ENCODE measurements around the gene AARS1. TPM values are rescaled to one million over a fixed set of nuclear protein-coding genes. Genes with fewer than 3 reads are reported as not detected.

The AARS1 gene
- total RNA-seq (100 to 1,000 TPM in 1 of 2 donors, 10 to 100 TPM in 1; 54.1 to 121 TPM), polyA plus RNA-seq (10 to 100 TPM; 53.7 to 73.9 TPM)

DNA sequence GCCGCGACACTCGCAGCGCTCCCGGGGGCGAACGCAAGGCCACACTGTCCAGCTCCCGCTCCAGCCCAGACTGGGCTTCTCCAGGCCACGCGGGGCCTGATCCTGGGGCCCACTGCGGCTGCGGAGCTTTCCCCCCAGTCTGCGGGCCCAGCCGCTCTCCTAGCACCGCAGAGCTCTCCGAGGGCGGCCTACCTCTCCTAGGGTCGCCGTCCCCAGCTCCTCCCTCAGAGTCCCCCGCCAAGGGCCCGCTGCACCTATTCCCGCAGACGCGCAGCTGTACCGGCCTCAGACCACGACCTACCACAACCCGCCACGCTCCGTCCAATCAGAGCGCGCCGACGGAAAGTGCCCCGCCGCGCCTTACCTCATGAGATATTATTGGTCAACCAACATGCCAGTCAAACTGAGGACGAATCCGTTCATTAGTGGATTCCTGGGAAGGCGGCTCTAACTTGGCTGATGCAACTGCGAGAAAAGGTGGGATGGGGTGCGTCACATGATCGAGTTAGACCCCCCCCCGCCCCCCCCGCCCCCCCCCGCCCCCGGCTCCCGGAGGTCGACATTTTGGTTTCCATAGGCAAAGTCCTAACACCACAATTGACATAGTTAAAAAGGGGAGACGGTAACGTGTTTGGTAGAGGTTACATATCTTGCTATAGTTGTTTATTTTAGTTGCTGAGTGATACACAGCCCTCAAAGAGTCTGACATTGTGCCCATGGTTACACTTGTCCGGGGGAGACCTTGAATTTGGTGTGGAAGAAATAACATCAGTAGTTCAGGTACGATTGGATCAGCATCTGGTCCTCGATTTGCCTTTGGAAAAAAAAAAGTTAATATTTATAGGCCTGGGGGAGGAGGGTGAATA is at the start of gene AARS1:
Gene AARS1, minus strand, starts transcription at position 278 of the 866 bp plus-strand sequence. CDS start 6,743 bp downstream, outside the sequence.
- Histone ChIP-seq H3K4me1 (ENCODE audit: control insufficient read depth in 4 of 4, insufficient read depth in 4 of 4, low read length in 3 of 4) (peaks cover 0 to 6% (median 2%) of the 10 kb centered on the region in 4 donors), H3K36me3 (ENCODE audit: control insufficient read depth in 4 of 4, insufficient read depth in 3 of 4, low read depth in 1 of 4, low read length in 3 of 4) (peaks cover 0 to 3% (median 2%) of the 10 kb centered on the region in 4 donors), H3K27me3 (ENCODE audit: control insufficient read depth in 4 of 4, insufficient read depth in 4 of 4, low read length in 3 of 4) (no peaks in the 10 kb centered on the region), H3K9ac (ENCODE audit: low read depth in 1 of 2, low read length in 2 of 2) (peak within 1 kb of the TSS; percentile 63 to 79), H3K9me3 (ENCODE audit: control insufficient read depth in 4 of 4, low read length in 3 of 4) (no peaks in the 10 kb centered on the region), H3K27ac (ENCODE audit: low read depth in 1 of 2, low read length in 2 of 2) (peak within 1 kb of the TSS; percentile 83 to 89), H3K4me3 (ENCODE audit: low read depth in 1 of 3, low read length in 3 of 3) (peak within 1 kb of the TSS; percentile 67 to 91 (median 79))
- peak; percentile 94 for DNase-seq (ENCODE audit: low spot score)
- TF ChIP-seq, protein P1, sequence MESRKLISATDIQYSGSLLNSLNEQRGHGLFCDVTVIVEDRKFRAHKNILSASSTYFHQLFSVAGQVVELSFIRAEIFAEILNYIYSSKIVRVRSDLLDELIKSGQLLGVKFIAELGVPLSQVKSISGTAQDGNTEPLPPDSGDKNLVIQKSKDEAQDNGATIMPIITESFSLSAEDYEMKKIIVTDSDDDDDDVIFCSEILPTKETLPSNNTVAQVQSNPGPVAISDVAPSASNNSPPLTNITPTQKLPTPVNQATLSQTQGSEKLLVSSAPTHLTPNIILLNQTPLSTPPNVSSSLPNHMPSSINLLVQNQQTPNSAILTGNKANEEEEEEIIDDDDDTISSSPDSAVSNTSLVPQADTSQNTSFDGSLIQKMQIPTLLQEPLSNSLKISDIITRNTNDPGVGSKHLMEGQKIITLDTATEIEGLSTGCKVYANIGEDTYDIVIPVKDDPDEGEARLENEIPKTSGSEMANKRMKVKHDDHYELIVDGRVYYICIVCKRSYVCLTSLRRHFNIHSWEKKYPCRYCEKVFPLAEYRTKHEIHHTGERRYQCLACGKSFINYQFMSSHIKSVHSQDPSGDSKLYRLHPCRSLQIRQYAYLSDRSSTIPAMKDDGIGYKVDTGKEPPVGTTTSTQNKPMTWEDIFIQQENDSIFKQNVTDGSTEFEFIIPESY (IDR thresholded peaks at IDR 0.05): peak; percentile 23
- TF ChIP-seq YY1 (IDR thresholded peaks at IDR 0.05) (peak; percentile 55), SP1 (IDR thresholded peaks at IDR 0.05) (peak; percentile 97), FOXA1 (IDR thresholded peaks at IDR 0.05) (no peak), HNF4A (conservative IDR thresholded peaks at IDR 0.05) (no peak), NR2F2 (IDR thresholded peaks at IDR 0.05) (no peak), MAX (IDR thresholded peaks at IDR 0.05) (peak; percentile 41), GABPA (IDR thresholded peaks at IDR 0.05 in 1 of 2, conservative IDR thresholded peaks at IDR 0.05 in 1 of 2) (no peak), TAF1 (conservative IDR thresholded peaks at IDR 0.05) (peak; percentile 62), HNF4G (IDR thresholded peaks at IDR 0.05) (no peak), RXRA (IDR thresholded peaks at IDR 0.05) (peak; percentile 48 to 49), RAD21 (IDR thresholded peaks at IDR 0.05) (no peak), JUND (IDR thresholded peaks at IDR 0.05) (no peak), EGR1 (IDR thresholded peaks at IDR 0.05; ENCODE audit: low read depth in 2 of 2) (no peak)
- TF ChIP-seq, protein P2, sequence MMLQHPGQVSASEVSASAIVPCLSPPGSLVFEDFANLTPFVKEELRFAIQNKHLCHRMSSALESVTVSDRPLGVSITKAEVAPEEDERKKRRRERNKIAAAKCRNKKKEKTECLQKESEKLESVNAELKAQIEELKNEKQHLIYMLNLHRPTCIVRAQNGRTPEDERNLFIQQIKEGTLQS (IDR thresholded peaks at IDR 0.05): peak; percentile 64
- TF ChIP-seq, protein P3, sequence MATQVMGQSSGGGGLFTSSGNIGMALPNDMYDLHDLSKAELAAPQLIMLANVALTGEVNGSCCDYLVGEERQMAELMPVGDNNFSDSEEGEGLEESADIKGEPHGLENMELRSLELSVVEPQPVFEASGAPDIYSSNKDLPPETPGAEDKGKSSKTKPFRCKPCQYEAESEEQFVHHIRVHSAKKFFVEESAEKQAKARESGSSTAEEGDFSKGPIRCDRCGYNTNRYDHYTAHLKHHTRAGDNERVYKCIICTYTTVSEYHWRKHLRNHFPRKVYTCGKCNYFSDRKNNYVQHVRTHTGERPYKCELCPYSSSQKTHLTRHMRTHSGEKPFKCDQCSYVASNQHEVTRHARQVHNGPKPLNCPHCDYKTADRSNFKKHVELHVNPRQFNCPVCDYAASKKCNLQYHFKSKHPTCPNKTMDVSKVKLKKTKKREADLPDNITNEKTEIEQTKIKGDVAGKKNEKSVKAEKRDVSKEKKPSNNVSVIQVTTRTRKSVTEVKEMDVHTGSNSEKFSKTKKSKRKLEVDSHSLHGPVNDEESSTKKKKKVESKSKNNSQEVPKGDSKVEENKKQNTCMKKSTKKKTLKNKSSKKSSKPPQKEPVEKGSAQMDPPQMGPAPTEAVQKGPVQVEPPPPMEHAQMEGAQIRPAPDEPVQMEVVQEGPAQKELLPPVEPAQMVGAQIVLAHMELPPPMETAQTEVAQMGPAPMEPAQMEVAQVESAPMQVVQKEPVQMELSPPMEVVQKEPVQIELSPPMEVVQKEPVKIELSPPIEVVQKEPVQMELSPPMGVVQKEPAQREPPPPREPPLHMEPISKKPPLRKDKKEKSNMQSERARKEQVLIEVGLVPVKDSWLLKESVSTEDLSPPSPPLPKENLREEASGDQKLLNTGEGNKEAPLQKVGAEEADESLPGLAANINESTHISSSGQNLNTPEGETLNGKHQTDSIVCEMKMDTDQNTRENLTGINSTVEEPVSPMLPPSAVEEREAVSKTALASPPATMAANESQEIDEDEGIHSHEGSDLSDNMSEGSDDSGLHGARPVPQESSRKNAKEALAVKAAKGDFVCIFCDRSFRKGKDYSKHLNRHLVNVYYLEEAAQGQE (IDR thresholded peaks at IDR 0.05): peak; percentile 83
- WGBS: 2% methylated on average over 53 of the region's 53 CpGs

- Histone ChIP-seq H3K27ac (ENCODE audit: low read depth in 1 of 2, low read length in 2 of 2) (no peak overlapping the region), H3K9me3 (ENCODE audit: control insufficient read depth in 4 of 4, low read length in 3 of 4) (no peaks in the 10 kb centered on the region), H3K36me3 (ENCODE audit: control insufficient read depth in 4 of 4, insufficient read depth in 3 of 4, low read depth in 1 of 4, low read length in 3 of 4) (peaks cover 10 to 26% (median 22%) of the 10 kb centered on the region in 4 donors), H3K4me3 (ENCODE audit: low read depth in 1 of 3, low read length in 3 of 3) (no peak overlapping the region), H3K4me1 (ENCODE audit: control insufficient read depth in 4 of 4, insufficient read depth in 4 of 4, low read length in 3 of 4) (no peaks in the 10 kb centered on the region), H3K9ac (ENCODE audit: low read depth in 1 of 2, low read length in 2 of 2) (no peak overlapping the region), H3K27me3 (ENCODE audit: control insufficient read depth in 4 of 4, insufficient read depth in 4 of 4, low read length in 3 of 4) (no peaks in the 10 kb centered on the region)
- 97% methylated on average over 5 of the region's 5 CpGs for WGBS
- DNase-seq (ENCODE audit: low spot score): no peak
- TF ChIP-seq RXRA (IDR thresholded peaks at IDR 0.05): no peak
- TF ChIP-seq, protein P1 (IDR thresholded peaks at IDR 0.05): no peak
- no peak for TF ChIP-seq EGR1 (IDR thresholded peaks at IDR 0.05; ENCODE audit: low read depth in 2 of 2)
- TF ChIP-seq CTCF (IDR thresholded peaks at IDR 0.05; ENCODE audit: low read depth, low read length, missing input control): no peak
- no peak for TF ChIP-seq FOXA1 (IDR thresholded peaks at IDR 0.05)
- TF ChIP-seq HNF4G (IDR thresholded peaks at IDR 0.05): no peak
- TF ChIP-seq JUND (IDR thresholded peaks at IDR 0.05): no peak
- no peak for TF ChIP-seq FOXA2 (IDR thresholded peaks at IDR 0.05)
- TF ChIP-seq MAX (IDR thresholded peaks at IDR 0.05): no peak
- TF ChIP-seq HNF4A (conservative IDR thresholded peaks at IDR 0.05): no peak
These were observed 48.5 kb upstream of the AARS1 start for GRCh38 chr16:70337814-70338213.
